ENCODE measurements around the gene TOB2.
A peak's percentile ranks its signal among the peaks of the same experiment; 100 is the strongest.

The TOB2 gene

GRCh38 chr22:41481131-41481830 lies 34.7 kb upstream of the TOB2 start:
- no peak overlapping the region for H2AFZ ChIP-seq (ENCODE audit: low read depth, low read length)
- H3K4me2 ChIP-seq (ENCODE audit: low read length) = no peak overlapping the region
- TF ChIP-seq CTCF (IDR thresholded peaks at IDR 0.05; ENCODE audit: low read depth, low read length) (no peak), EZH2phosphoT487 (IDR thresholded peaks at IDR 0.05; ENCODE audit: low read depth) (no peak)
- H3K4me1 ChIP-seq (ENCODE audit: low read length) = peaks cover 22% of the 10 kb centered on the region
- peaks cover 32% of the 10 kb centered on the region for H4K20me1 ChIP-seq (ENCODE audit: insufficient read depth, low read length)
- H3K4me3 ChIP-seq (ENCODE audit: low read length) = no peak overlapping the region
- H3K79me2 ChIP-seq (ENCODE audit: low read length) = peaks cover 84% of the 10 kb centered on the region
- H3K27me3 ChIP-seq (ENCODE audit: low read depth, low read length) = no peaks in the 10 kb centered on the region
- no peak overlapping the region for H3K9ac ChIP-seq (ENCODE audit: low read length)
- H3K36me3 ChIP-seq (replicated peaks; ENCODE audit: low read depth, low read length) = peaks cover 6% of the 10 kb centered on the region
- H3K9me3 ChIP-seq (ENCODE audit: insufficient read depth, low read length) = no peaks in the 10 kb centered on the region
- H3K27ac ChIP-seq (ENCODE audit: low read length) = no peak overlapping the region

GRCh38 chr22:41480397-41480735 lies 33.8 kb upstream of the TOB2 start:
- Histone ChIP-seq H3K9me3 (ENCODE audit: insufficient read depth, low read length) (no peaks in the 10 kb centered on the region), H3K79me2 (ENCODE audit: low read length) (peaks cover 86% of the 10 kb centered on the region), H3K27ac (ENCODE audit: low read length) (no peak overlapping the region), H3K36me3 (replicated peaks; ENCODE audit: low read depth, low read length) (peaks cover 6% of the 10 kb centered on the region), H3K4me3 (ENCODE audit: low read length) (no peak overlapping the region), H3K27me3 (ENCODE audit: low read depth, low read length) (no peaks in the 10 kb centered on the region), H3K4me1 (ENCODE audit: low read length) (peaks cover 26% of the 10 kb centered on the region), H3K9ac (ENCODE audit: low read length) (no peak overlapping the region), H3K4me2 (ENCODE audit: low read length) (no peak overlapping the region), H4K20me1 (ENCODE audit: insufficient read depth, low read length) (peaks cover 29% of the 10 kb centered on the region), H2AFZ (ENCODE audit: low read depth, low read length) (no peak overlapping the region)
- TF ChIP-seq CTCF (IDR thresholded peaks at IDR 0.05; ENCODE audit: low read depth, low read length) (no peak), EZH2phosphoT487 (IDR thresholded peaks at IDR 0.05; ENCODE audit: low read depth) (no peak)

DNA sequence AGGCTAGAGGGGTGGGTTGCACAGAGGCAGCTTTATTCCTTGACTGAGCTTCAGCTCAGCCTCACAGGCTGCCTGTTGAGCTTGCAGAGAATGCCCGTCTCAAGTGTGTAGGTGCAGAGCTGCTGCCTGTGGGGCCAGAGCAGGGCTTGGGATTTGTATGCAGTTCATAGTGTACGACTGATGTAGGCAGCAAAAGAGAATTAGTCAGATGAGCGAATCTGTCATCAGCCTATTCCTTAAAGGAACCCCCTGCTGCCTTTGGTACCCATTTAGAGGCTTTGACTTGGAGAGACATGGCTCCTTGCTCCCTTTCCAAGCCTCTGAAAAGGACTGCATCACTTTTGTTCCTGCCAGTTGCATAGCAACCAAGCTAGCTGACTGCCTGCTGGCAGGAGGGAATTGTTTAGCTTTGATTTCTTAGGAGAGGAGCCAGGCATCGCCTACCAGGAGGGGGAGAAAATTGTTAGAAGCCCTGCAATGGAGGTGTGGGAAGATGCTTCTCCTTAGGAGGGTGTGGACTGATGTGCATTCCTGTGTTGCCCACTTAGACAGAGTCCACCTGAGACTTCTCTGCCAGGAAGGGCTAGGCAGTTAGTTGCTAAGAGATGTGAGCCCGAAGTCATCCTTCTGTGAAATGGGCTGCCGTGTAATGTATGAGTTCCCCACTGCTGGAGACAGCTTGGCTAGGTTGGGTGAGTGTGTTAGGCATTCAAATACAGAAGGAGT lies 33.2 kb upstream of the TOB2 start:
- no peaks in the 10 kb centered on the region for H3K9me3 ChIP-seq (ENCODE audit: insufficient read depth, low read length)
- H3K27me3 ChIP-seq (ENCODE audit: low read depth, low read length) = no peaks in the 10 kb centered on the region
- H3K4me1 ChIP-seq (ENCODE audit: low read length) = peaks cover 26% of the 10 kb centered on the region
- peaks cover 87% of the 10 kb centered on the region for H3K79me2 ChIP-seq (ENCODE audit: low read length)
- H3K9ac ChIP-seq (ENCODE audit: low read length) = no peak overlapping the region
- no peak overlapping the region; the same call in 1 of the 2 replicates for H3K4me2 ChIP-seq (ENCODE audit: low read length)
- no peak overlapping the region for H3K4me3 ChIP-seq (ENCODE audit: low read length)
- H3K27ac ChIP-seq (ENCODE audit: low read length) = peak overlapping the region; percentile 79; the same call in 1 of the 2 replicates
- H3K36me3 ChIP-seq (replicated peaks; ENCODE audit: low read depth, low read length) = peaks cover 6% of the 10 kb centered on the region
- H4K20me1 ChIP-seq (ENCODE audit: insufficient read depth, low read length) = peaks cover 29% of the 10 kb centered on the region
- no peak overlapping the region for H2AFZ ChIP-seq (ENCODE audit: low read depth, low read length)
- no peak for TF ChIP-seq EZH2phosphoT487 (IDR thresholded peaks at IDR 0.05; ENCODE audit: low read depth)
- TF ChIP-seq CTCF (IDR thresholded peaks at IDR 0.05; ENCODE audit: low read depth, low read length) = no peak

DNA sequence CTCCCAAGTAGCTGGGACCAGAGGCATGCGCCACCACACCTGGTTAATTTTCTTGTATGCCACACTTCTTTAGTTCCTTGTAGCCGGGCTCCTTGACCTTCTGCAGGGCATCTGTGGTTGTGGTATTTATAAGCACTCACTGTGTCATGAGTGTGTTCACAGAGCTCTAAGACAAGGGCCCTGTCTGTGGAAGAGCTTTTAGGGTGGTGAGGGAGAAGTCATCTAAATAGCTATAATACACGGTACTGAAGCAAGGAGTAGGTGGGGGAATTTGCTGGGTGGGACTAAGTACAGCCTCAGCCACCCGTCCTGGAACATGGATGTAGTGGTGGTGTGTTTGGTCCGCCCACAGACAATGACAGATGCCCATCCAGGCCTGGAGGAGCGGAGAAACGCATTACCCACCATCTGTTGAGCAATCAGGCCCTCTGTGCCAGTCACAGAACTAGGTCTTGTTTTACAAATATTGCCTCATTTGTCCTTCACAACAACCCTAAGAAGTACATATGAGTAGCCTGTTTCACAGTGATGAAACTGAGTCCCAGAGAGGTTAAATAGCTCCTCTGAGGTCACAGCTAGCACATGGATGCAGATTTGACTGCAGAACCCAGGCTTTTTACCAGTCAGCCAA lies 32.4 kb upstream of the TOB2 start:
- Histone ChIP-seq H3K27ac (ENCODE audit: low read length) (peak overlapping the region; percentile 79), H3K27me3 (ENCODE audit: low read depth, low read length) (no peaks in the 10 kb centered on the region), H2AFZ (ENCODE audit: low read depth, low read length) (no peak overlapping the region), H3K4me3 (ENCODE audit: low read length) (no peak overlapping the region), H3K36me3 (replicated peaks; ENCODE audit: low read depth, low read length) (peaks cover 6% of the 10 kb centered on the region), H3K9ac (ENCODE audit: low read length) (no peak overlapping the region), H4K20me1 (ENCODE audit: insufficient read depth, low read length) (peaks cover 29% of the 10 kb centered on the region), H3K4me2 (ENCODE audit: low read length) (peak overlapping the region; percentile 10; the same call in 1 of the 2 replicates), H3K4me1 (ENCODE audit: low read length) (peaks cover 26% of the 10 kb centered on the region), H3K9me3 (ENCODE audit: insufficient read depth, low read length) (no peaks in the 10 kb centered on the region), H3K79me2 (ENCODE audit: low read length) (peaks cover 85% of the 10 kb centered on the region)
- no peak for TF ChIP-seq EZH2phosphoT487 (IDR thresholded peaks at IDR 0.05; ENCODE audit: low read depth)
- no peak for TF ChIP-seq CTCF (IDR thresholded peaks at IDR 0.05; ENCODE audit: low read depth, low read length)

Measured in OCI-LY3 (cell line).